GM18858 (cell line): ENCODE data around the gene SLC25A39.

ENCODE experiments used
- ATAC-seq: cut with Tn5 transposase; IDR thresholded peaks from one replicate; pipeline ENCODE4 v1.9.1; 2021; ENCODE audit not compliant: unreplicated experiment

The SLC25A39 gene

DNA sequence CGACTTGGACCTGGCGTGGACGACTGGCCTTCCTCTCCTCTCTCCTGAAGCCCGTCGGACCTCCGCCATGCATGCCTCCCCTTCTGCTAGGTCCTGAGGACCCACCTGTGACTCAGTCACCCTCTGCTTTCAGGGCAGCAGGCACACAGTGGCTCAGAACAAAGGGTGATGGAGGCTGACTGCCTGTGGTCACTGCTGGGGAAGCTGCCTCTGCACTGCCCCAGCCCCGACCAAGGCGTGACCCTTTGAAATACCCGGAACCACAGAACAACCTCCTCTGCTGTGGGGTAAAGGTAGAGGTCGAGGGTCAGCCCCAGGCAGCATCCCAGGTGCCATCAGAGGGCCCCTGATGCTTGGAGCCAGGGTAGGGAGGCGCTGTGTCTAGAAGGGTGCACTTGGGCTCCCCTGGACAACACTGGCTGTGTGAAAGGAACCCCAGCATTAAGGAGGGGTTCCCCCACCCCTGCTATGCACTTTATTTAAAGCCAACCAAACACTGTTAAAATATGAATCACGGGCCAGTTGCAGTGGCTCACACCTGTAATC lies 44.2 kb downstream of the SLC25A39 start:
- no peak for ATAC-seq

DNA sequence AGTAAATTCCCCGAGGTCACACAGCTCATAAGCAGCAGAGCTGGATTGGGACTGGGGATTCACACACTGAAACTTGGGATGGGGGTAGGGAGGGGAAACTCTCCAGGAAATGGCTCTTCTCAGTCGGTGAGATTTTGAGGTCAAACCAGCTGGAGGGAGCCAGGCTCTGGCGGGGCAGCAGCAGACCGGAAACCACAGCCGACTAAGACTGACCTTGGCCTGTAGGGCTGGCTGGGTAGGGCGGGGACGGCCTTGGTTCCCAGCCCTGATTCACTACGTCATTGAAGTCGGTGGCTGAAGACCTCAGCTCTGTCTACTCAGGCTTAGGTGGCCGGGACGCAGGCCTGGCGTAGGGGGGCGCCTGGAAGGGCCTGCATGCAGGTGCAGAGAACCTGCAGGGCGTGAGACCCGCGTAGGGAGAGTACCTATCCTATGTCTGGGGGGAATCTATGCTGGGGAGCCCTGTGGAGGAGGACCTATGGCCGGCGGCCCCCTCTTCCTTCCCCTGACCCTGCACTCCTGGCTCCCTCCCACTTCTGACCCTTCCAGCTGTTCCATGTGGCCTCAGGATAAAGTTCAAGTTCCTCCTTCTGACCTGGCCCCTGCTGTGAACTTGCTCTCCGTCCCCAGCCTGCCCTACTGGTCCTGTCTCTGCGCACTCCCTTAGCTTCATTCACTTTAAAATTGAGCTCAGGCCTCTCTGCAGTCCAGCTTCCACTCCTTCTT lies 44.8 kb downstream of the SLC25A39 start:
- no peak for ATAC-seq

DNA sequence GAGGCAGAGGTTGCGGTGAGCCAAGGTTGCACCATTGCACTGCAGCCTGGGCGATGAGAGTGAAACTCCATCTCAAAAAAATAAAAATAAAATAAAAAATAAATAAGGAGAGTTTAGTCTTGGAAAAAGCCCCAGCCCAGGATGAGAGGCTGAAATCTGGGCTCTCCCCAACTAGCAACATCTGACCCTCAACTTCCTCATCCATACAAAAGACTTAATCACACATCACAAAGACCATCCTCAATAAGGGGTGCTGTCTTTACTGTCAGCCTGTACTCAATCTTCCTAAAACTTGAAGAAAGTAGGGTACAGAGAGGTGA lies 45.3 kb downstream of the SLC25A39 start:
- no peak for ATAC-seq

GRCh38 chr17:44277976-44278375 lies 46.6 kb downstream of the SLC25A39 start:
- ATAC-seq = no peak

- no peak for ATAC-seq
Observed at GRCh38 chr17:44273607-44274006, 51.0 kb downstream of the SLC25A39 start.

GRCh38 chr17:44272954-44273353 lies 51.7 kb downstream of the SLC25A39 start:
- no peak for ATAC-seq

DNA sequence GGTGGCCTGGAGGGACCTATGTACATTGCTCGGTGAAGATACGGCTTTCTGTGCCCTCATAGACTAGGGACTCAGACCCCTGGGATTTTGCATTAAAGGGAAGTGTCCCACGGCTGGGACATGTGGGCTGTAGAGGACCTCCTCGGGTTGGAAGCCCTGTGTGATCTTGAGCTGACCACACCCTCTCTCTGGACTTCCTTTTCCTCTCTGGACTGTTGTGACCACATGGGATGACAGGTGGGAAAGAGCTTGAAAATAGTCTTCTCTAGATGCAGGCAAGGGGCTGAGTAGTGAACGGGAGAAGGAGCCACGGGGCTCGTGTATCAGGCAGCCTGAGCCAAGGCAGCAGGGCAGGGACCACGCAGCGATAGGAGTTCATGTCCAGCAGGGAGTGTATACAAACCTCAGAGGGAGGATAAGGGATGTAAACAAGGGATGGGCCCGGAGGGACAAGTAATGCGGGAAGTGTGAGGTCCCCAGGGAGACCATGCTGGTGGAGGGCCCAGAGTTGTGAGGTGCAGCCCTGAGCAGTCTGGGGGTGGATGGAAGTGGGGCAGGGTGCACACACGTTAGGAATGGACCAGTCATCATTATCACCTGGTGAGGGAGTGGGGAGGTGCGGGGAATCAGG lies 52.2 kb downstream of the SLC25A39 start:
- no peak for ATAC-seq
